Measurements from ENCODE around the gene WDR62. TPM values are rescaled to one million over a fixed set of nuclear protein-coding genes. Genes with fewer than 3 reads are reported as not detected.
"Not testable (repeated sequence)": the region's sequence is repeated elsewhere in the genome, so short reads cannot be mapped to it uniquely, and the experiment has no call there.

WDR62 gene
- total RNA-seq, 1 donor from 2014 or later: 0.26 TPM

- no peak for FAIRE-seq
- no peak for DNase-seq (ENCODE audit: low read depth)
- Histone ChIP-seq H3K27me3 (ENCODE audit: control insufficient read depth, insufficient read depth, low read length) (no peaks in the 10 kb centered on the region), H3K36me3 (ENCODE audit: control insufficient read depth, insufficient read depth, low read length) (peaks cover 1% of the 10 kb centered on the region), H3K4me3 (ENCODE audit: low read depth, low read length) (no peak overlapping the region)
- TF ChIP-seq, protein P1, sequence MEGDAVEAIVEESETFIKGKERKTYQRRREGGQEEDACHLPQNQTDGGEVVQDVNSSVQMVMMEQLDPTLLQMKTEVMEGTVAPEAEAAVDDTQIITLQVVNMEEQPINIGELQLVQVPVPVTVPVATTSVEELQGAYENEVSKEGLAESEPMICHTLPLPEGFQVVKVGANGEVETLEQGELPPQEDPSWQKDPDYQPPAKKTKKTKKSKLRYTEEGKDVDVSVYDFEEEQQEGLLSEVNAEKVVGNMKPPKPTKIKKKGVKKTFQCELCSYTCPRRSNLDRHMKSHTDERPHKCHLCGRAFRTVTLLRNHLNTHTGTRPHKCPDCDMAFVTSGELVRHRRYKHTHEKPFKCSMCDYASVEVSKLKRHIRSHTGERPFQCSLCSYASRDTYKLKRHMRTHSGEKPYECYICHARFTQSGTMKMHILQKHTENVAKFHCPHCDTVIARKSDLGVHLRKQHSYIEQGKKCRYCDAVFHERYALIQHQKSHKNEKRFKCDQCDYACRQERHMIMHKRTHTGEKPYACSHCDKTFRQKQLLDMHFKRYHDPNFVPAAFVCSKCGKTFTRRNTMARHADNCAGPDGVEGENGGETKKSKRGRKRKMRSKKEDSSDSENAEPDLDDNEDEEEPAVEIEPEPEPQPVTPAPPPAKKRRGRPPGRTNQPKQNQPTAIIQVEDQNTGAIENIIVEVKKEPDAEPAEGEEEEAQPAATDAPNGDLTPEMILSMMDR (IDR thresholded peaks at IDR 0.05; ENCODE audit: insufficient read depth, low read length, severe bottlenecking): no peak
These were observed 10.1 kb downstream of the WDR62 start for GRCh38 chr19:36064826-36065225.

DNA sequence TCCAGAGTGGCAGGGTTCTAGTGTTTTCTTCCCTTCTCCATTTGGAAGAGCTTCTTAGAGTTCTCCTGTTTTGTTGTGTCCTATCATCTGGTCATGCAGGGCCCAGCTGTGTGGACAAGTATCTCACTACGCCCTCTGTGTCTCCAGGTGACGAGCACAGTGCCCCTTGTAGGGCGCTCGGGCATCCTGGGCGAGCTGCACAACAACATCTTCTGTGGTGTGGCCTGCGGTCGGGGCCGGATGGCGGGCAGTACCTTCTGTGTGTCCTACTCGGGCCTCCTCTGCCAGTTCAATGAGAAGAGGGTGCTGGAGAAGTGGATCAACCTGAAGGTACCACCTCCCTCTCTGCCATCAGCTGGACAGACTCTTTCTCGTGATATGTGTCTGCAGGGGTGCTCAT lies 13.0 kb downstream of the WDR62 start:
- no peak for FAIRE-seq

GRCh38 chr19:36068810-36069499 lies 14.3 kb downstream of the WDR62 start:
- not testable (repeated sequence) for FAIRE-seq

More for the DNA sequence above, 13.0 kb downstream of the WDR62 start:
- TF ChIP-seq, protein P1 (IDR thresholded peaks at IDR 0.05; ENCODE audit: insufficient read depth, low read length, severe bottlenecking): no peak
- H3K4me3 ChIP-seq (ENCODE audit: low read depth, low read length): no peak overlapping the region
- H3K27me3 ChIP-seq (ENCODE audit: control insufficient read depth, insufficient read depth, low read length): peaks cover 2% of the 10 kb centered on the region
- no peak for DNase-seq (ENCODE audit: low read depth)
- H3K36me3 ChIP-seq (ENCODE audit: control insufficient read depth, insufficient read depth, low read length): peaks cover 1% of the 10 kb centered on the region

GRCh38 chr19:36072081-36072480 lies 17.4 kb downstream of the WDR62 start:
- TF ChIP-seq, protein P1 (IDR thresholded peaks at IDR 0.05; ENCODE audit: insufficient read depth, low read length, severe bottlenecking): no peak
- peaks cover 2% of the 10 kb centered on the region for H3K27me3 ChIP-seq (ENCODE audit: control insufficient read depth, insufficient read depth, low read length)
- H3K36me3 ChIP-seq (ENCODE audit: control insufficient read depth, insufficient read depth, low read length): peaks cover 1% of the 10 kb centered on the region
- DNase-seq (ENCODE audit: low read depth): no peak
- FAIRE-seq: peak; percentile 13
- H3K4me3 ChIP-seq (ENCODE audit: low read depth, low read length): no peak overlapping the region

More at GRCh38 chr19:36068810-36069499, 14.3 kb downstream of the WDR62 start:
- DNase-seq (ENCODE audit: low read depth); H3K36me3 ChIP-seq (ENCODE audit: control insufficient read depth, insufficient read depth, low read length); H3K27me3 ChIP-seq (ENCODE audit: control insufficient read depth, insufficient read depth, low read length); H3K4me3 ChIP-seq (ENCODE audit: low read depth, low read length): not testable (repeated sequence)

- FAIRE-seq (no peak), DNase-seq (ENCODE audit: low read depth) (no peak)
- Histone ChIP-seq H3K27me3 (ENCODE audit: control insufficient read depth, insufficient read depth, low read length) (peaks cover 2% of the 10 kb centered on the region), H3K36me3 (ENCODE audit: control insufficient read depth, insufficient read depth, low read length) (no peaks in the 10 kb centered on the region), H3K4me3 (ENCODE audit: low read depth, low read length) (no peak overlapping the region)
- TF ChIP-seq, protein P1 (IDR thresholded peaks at IDR 0.05; ENCODE audit: insufficient read depth, low read length, severe bottlenecking): no peak
These were observed 18.6 kb downstream of the WDR62 start for GRCh38 chr19:36073121-36073876.

DNA sequence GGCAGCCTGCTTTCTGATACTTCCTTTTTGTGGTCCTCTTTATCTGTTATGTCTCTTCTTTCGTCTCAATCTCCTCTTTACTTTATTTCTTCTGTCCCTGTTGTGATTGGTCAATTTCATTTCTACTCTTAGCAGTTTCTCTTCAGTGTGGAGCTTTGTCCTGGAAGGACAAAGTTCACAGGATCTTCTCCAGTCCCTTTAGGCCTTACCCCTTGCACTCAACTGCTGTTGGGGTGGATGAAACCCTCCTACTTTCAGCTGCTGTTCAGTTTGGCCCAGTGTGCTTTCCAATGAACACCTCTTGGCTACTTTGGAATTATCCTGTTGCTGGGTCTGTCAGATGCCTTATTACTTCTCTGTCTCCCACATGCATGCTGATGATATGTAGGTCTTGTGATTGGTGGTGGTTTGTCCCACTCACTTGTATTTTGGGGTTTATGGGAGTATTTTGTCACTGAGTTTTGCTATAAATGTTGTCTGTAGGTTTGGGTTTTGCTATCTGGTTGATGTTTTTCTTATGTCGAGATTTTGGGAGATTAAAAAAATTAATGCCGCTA lies 24.8 kb downstream of the WDR62 start:
- Histone ChIP-seq H3K36me3 (ENCODE audit: control insufficient read depth, insufficient read depth, low read length) (no peaks in the 10 kb centered on the region), H3K27me3 (ENCODE audit: control insufficient read depth, insufficient read depth, low read length) (no peaks in the 10 kb centered on the region), H3K4me3 (ENCODE audit: low read depth, low read length) (no peak overlapping the region)
- FAIRE-seq: no peak
- DNase-seq (ENCODE audit: low read depth): no peak
- TF ChIP-seq, protein P1 (IDR thresholded peaks at IDR 0.05; ENCODE audit: insufficient read depth, low read length, severe bottlenecking): no peak

All from bronchial epithelial cell (primary cell).